DMS114 treated with DMSO at 0.1 percent for 48 hours (cell line): Measurements from ENCODE around the gene GBP2.

Source experiments
- DNase-seq: peaks from one replicate; lab custom pipeline; 2025; ENCODE audit not compliant: unreplicated experiment; lab: John Stamatoyannopoulos, UW

Gene GBP2

DNA sequence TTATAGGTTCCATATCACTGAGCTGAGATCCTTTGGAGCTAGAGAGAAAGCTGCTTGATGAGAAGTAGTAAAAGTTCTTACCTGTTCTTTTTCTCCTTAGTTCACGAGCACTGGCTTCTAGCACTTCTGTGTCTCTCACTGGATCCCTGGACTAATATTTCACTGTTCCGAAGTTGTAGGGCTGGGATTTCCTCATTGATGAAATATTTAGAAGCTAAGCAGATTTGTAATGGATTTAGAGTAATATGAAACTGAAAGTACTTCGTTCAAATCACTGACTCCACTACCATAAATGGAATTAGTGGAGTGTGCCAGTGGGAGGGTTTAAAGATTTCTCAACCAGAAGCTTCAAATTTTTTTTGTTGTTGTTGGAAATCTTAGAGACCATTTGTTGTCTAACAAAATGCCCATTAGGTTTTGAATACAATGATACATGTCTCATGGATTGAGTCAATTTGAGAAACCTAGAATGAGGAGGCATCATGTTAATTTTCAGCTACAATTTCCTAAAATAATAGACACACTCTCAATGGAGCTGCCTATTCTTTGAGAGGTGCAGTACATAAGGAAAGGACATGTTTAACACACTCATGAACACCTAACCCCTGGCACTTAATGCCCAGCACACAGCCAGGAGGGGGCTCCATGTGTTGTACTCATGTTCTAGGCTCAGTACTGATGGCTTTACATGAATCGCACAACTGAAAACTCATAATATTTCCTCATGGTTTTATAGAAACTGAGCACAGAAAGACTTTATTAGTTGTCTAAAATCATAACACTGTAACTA lies 60.6 kb downstream of the GBP2 start, which contains the start of gene GBP1:
TSS of gene GBP1 (minus strand) at position 130 of the 790 bp plus-strand sequence. CDS start 1,974 bp downstream, outside the sequence.
- DNase-seq, result no peak

DNA sequence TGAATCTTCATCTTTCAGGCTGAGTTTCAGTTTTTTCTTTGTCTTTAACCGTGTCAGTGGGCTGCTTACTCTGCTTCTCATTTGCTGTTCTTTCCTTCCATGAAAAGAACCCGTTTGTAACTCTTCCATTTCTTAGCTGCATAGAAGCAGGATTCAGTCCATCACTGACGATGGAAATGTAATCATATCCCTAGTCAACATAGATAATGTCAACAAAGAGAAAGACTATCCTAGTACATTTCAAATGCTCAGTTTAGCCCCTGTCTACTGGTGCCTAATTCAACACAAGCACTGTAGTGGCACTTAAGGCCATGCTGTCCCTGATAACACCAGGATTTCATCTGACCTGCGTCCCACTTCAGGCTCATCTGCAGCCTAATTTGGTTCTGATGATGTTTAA lies 61.3 kb downstream of the GBP2 start:
- DNase-seq, result no peak

DNA sequence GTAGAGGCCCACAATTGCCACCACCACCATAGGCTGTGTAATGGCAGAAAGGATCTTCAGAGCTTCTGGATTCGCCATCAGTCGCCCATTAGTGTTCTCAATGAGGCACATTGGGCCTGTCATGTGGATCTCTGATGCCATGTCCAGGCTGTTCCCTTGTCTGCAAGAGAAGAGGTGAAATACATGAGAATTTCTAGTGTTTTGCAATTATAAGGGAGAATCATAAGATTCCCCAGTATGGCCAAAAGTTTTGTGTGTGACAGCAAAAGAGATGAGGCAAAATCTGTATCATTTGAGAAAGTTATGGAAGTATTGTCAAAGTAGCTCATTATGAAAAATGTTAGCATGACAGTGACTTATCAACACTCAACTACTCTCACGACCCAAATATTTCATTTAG lies 62.8 kb downstream of the GBP2 start:
- no peak for DNase-seq

DNA sequence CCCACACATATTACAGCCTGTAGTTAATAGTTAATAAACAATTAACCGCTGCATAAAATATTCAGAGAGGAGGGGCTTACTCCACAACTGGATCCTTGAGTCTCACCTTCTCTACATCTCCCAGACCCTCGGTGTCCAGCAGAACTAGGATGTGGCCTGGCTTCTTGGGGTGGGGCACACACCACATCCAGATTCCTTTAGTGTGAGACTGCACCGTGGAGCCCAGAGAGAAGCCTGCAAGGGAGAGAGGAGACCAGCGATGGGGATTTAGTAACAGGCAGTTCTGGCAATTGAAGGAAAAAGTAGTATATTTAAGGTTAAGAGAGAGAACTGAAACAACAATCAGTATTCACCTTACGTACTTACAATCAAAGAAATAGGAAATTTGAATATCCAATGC lies 65.8 kb downstream of the GBP2 start:
- DNase-seq, result no peak
